Transverse colon (tissue), 4 donors: ENCODE data around the gene RXRG. TPM values are rescaled to one million over a fixed set of nuclear protein-coding genes. Genes with fewer than 3 reads are reported as not detected.
"Not testable (repeated sequence)": the region's sequence is repeated elsewhere in the genome, so short reads cannot be mapped to it uniquely, and the experiment has no call there.

Experiments used
- DNase-seq: peaks from one replicate; pipeline ENCODE4 v3.0.0-alpha.2; 2019
- H3K27ac ChIP-seq, 4 donors: fragments of 200-600 bp; sonication (generic); 2 replicates each; pipeline ENCODE4 v1.5.1; 2016 to 2018; ENCODE audit warnings: inconsistent platforms in 4 of 4
- H3K27me3 ChIP-seq: fragments of 200-600 bp; sonication (generic); 2 replicates; pipeline ENCODE4 v1.5.1; 2017; ENCODE audit warnings: inconsistent platforms
- H3K36me3 ChIP-seq, 4 donors: fragments of 200-600 bp; sonication (generic); 2 replicates each; pipeline ENCODE4 v1.5.1; 2017 to 2019; ENCODE audit warnings: inconsistent platforms in 4 of 4
- H3K4me1 ChIP-seq, 4 donors: fragments of 200-600 bp; sonication (generic); 2 replicates each; pipeline ENCODE4 v1.5.1; 2017 to 2020; ENCODE audit warnings: inconsistent platforms in 4 of 4
- H3K4me3 ChIP-seq, 4 donors: fragments of 200-600 bp; sonication (generic); 1 replicate in 1 of 4; 2 replicates in 3 of 4; pipeline versions ENCODE4 v1.5.1 to v1.6.1; 2017 to 2019; ENCODE audit warnings: inconsistent platforms in 4 of 4
- H3K9me3 ChIP-seq, 2 donors: fragments of 200-600 bp; sonication (generic); 2 replicates each; pipeline ENCODE4 v1.5.1; 2017 to 2019; ENCODE audit warnings: inconsistent platforms in 2 of 2
- CTCF ChIP-seq, 5 experiments: fragments of 200-600 bp in 3 of 5; fragments of 450-650 bp in 2 of 5; sonication (generic) in 3 of 5; IDR thresholded peaks; 1 replicate in 2 of 5; 2 replicates in 3 of 5; pipeline ENCODE4 v1.5.1; 2016 to 2017; ENCODE audit warnings: antibody characterized with exemption in 5 of 5, inconsistent platforms in 3 of 5, mild to moderate bottlenecking in 2 of 5, moderate library complexity in 1 of 5
- EP300 ChIP-seq: sonication (generic); formaldehyde crosslinking; IDR thresholded peaks from one replicate; pipeline ENCODE4 v1.6.1; 2017; ENCODE audit warnings: antibody characterized with exemption, low read depth
- POLR2A ChIP-seq: fragments of 450-650 bp; IDR thresholded peaks from one replicate; pipeline ENCODE4 v1.6.1; 2016; ENCODE audit warnings: antibody characterized with exemption, mild to moderate bottlenecking, moderate library complexity
- POLR2AphosphoS5 ChIP-seq, 3 donors: sonication (generic); formaldehyde crosslinking; IDR thresholded peaks; one replicate each; pipeline ENCODE4 v1.6.1; 2016; ENCODE audit warnings: antibody characterized with exemption in 3 of 3
- WGBS, 2 donors: methylation state at CpG; one replicate each; pipeline ENCODE4 v1.1.5; 2018; ENCODE audit warnings: low coverage in 1 of 2; 5-methylcytosine and 5-hydroxymethylcytosine counted together
- in situ Hi-C, 4 donors: fragments of 200-750 bp; cut with MboI; loops; one replicate each; pipeline versions ENCODE4 v1.15.0 to v1.15.1; 2017; ENCODE audit warnings: low sequenced_read_pairs in 3 of 4, low pct_ligation_motif_present in 1 of 4, low pct_unique_long_range_greater_than_20kb in 1 of 4
- intact Hi-C: fragments of 100-400 bp; cut with DNase I; formaldehyde crosslinking; loops from one replicate; pipeline ENCODE4 v1.15.1; 2023; ENCODE audit warnings: low total_unique reads
- total RNA-seq, 4 donors: library from RNA; depleted of rRNA; stranded (reverse); fragments of >200 nt; gene quantifications; one replicate each; pipeline ENCODE4 v1.1.0, GENCODE V29; 2016

Gene RXRG
- total RNA-seq, 4 donors from 2014 or later, result 0.96 TPM; not detected in 3

DNA sequence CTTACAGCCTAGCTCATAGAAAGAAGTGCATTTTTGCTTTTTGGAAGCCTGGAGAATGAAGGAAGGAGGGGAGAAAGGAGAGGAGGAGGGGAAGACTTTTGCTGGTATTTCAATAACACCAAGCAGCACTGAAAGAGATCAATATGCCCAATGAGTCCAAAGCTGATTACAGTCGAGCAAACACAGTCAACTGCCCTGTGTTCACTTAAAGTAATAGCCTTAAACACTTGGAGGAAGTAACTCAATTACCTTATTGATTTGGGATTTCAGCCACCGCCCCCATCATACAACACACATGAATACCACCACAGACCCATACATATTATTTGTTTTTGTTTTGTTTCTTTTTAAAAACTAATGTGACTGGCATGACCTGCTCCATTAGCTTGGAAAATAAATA, 23.3 kb upstream of the RXRG start:
- H3K27ac ChIP-seq, result peak overlapping the region in 1 of 4 donors; percentile 13
- no peak for DNase-seq
- no peaks in the 10 kb centered on the region for H3K9me3 ChIP-seq
- in situ Hi-C loops (no loop called here), intact Hi-C loops (no loop called here)
- H3K4me3 ChIP-seq, result no peak overlapping the region
- H3K36me3 ChIP-seq, result no peaks in the 10 kb centered on the region
- no peaks in the 10 kb centered on the region for H3K4me1 ChIP-seq
- 38 to 77% methylated on average over 2 of the region's 2 CpGs for WGBS, 2 donors
- TF ChIP-seq EP300, result no peak
- no peak for TF ChIP-seq CTCF (IDR thresholded peaks at IDR 0.05)
- TF ChIP-seq POLR2AphosphoS5 (IDR thresholded peaks at IDR 0.05), result no peak
- no peak for TF ChIP-seq POLR2A
- H3K27me3 ChIP-seq, result no peaks in the 10 kb centered on the region

DNA sequence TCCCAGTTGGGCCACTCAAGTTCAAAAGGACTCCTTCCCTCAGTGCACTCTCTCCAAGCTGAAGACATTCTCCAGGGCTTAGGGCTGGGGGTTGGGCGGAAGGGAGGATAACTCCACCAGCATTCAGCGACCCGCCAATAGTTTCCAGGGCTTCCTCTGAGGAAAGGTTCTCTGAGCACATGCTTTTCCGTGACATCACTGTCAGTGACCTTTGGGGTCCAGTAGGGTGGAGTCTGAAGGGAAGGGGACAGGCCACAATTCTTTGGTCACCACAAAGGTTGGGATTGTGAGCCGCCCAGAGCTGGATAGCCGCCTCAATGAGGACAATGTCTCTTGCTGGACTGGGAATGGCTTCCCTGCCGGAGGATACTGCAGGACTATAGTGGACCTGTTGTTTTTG, 22.8 kb upstream of the RXRG start:
- Histone ChIP-seq H3K27me3 (no peaks in the 10 kb centered on the region), H3K4me1 (no peaks in the 10 kb centered on the region), H3K27ac (no peak overlapping the region), H3K9me3 (no peaks in the 10 kb centered on the region), H3K36me3 (no peaks in the 10 kb centered on the region), H3K4me3 (no peak overlapping the region)
- intact Hi-C loops (no loop called here), in situ Hi-C loops (no loop called here)
- DNase-seq, result no peak
- no peak for TF ChIP-seq POLR2AphosphoS5 (IDR thresholded peaks at IDR 0.05)
- TF ChIP-seq EP300, result no peak
- TF ChIP-seq POLR2A, result no peak
- no peak for TF ChIP-seq CTCF (IDR thresholded peaks at IDR 0.05)
- WGBS, 2 donors, result 80 to 83% methylated on average over 1 to 7 of the region's 7 CpGs

GRCh38 chr1:165463978-165464377, 19.1 kb upstream of the RXRG start:
- in situ Hi-C loops, result no loop called here
- Histone ChIP-seq H3K36me3 (no peaks in the 10 kb centered on the region), H3K4me1 (no peaks in the 10 kb centered on the region), H3K4me3 (no peak overlapping the region), H3K27me3 (no peaks in the 10 kb centered on the region), H3K9me3 (no peaks in the 10 kb centered on the region), H3K27ac (no peak overlapping the region)
- intact Hi-C loops, result no loop called here
- DNase-seq, result no peak
- WGBS, 2 donors, result 40 to 72% methylated on average over 2 to 3 of the region's 3 CpGs
- TF ChIP-seq CTCF (IDR thresholded peaks at IDR 0.05), result no peak
- TF ChIP-seq POLR2A, result no peak
- no peak for TF ChIP-seq EP300
- TF ChIP-seq POLR2AphosphoS5 (IDR thresholded peaks at IDR 0.05), result no peak

DNA sequence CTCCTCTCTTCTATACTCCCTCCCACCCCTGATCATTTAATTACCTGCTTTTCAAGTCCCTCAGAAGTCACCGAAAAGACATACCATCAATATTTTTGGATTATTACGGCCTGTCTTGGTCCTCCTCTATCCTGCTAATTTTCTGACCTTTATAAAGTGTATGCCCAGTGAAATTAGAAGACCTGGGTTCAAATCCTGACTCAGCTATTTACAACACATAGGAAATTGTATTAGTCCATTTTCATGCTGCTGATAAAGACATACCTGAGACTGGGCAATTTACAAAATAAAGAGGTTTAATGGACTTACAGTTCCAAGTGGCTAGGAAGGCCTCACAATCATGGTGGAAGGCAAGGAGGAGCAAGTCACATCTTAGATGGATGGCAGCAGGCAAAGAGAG, 14.8 kb upstream of the RXRG start:
- H3K4me3 ChIP-seq, in situ Hi-C loops, H3K4me1 ChIP-seq, H3K27me3 ChIP-seq, H3K36me3 ChIP-seq, H3K9me3 ChIP-seq, H3K27ac ChIP-seq, DNase-seq, intact Hi-C loops: not testable (repeated sequence)
- 92 to 95% methylated on average over 2 of the region's 2 CpGs for WGBS, 2 donors

DNA sequence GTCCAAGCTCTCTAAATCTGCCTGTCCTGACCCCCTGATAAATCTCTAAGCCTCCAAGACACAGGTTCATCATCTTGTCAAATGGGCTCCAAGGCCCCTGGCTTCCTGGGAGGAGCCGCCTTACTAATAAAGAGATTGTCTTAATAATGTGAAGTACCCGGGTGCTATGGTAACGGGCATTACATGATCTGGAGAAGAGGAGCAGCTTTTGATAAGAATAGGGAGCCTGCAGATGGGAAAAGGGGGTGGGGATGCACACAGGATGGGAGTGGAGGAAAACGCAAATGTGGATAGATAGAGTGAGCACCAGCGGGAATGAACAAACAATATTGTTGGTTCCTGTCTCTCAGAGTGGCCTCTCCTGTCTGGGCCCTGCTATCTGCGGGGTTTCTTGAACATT, 11.9 kb upstream of the RXRG start:
- intact Hi-C loops, result no loop called here
- no peaks in the 10 kb centered on the region for H3K36me3 ChIP-seq
- no peak overlapping the region for H3K4me3 ChIP-seq
- no peaks in the 10 kb centered on the region for H3K9me3 ChIP-seq
- H3K4me1 ChIP-seq, result no peaks in the 10 kb centered on the region
- no peak overlapping the region for H3K27ac ChIP-seq
- no peaks in the 10 kb centered on the region for H3K27me3 ChIP-seq
- no peak for DNase-seq
- WGBS, 2 donors, result 59 to 71% methylated on average over 5 to 6 of the region's 6 CpGs
- TF ChIP-seq CTCF (IDR thresholded peaks at IDR 0.05), result no peak
- TF ChIP-seq POLR2A, result no peak
- no peak for TF ChIP-seq POLR2AphosphoS5 (IDR thresholded peaks at IDR 0.05)
- TF ChIP-seq EP300, result no peak
- in situ Hi-C loops, result no loop called here
